ENCODE data around the gene NCOA3.

NCOA3 gene

DNA sequence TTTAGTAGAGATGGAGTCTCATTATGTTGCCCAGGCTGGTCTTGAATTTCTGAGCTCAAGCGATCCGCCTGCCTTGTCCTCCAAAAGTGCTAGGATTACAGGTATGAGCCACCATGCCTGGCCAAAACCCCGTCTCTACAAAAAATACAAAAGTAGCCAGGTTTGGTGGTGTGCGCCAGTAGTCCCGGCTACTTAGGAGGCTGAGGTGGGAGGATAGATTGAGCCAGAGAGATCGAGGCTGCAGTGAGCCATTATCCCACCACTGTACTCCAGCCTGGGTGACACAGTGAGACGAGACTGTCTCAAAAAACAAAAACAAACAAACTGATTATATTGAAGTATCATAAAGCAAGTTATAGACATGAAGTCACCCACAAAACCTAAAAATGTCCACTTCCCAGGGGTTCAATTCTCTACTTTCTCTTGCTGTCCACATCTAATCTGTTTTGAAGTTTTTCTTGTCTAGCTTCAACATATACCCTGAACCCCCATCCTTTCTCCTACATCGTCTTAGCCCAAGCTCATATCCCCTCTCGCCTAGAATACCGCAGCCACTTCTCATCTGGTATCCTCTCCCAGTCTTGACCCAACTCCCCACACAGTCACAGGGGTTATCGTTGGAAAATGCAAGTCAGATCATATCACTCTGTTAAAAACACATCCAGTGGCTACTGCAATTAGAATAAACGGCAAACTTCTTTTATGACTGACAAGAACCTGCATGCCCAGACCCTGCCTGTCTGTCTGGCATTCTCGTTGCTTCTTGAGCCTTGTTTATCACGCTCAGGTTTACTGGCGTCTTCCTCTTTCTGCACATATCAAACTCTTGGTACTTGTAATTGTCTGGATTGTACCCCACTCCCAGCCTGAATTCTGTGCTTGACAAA lies 20.1 kb upstream of the NCOA3 start:
- in situ Hi-C loops (cut with HindIII; ENCODE audit: low sequenced_read_pairs), result no loop called here
- DNase-seq (ENCODE audit: low read depth), result no peak
- TF ChIP-seq, protein P1, sequence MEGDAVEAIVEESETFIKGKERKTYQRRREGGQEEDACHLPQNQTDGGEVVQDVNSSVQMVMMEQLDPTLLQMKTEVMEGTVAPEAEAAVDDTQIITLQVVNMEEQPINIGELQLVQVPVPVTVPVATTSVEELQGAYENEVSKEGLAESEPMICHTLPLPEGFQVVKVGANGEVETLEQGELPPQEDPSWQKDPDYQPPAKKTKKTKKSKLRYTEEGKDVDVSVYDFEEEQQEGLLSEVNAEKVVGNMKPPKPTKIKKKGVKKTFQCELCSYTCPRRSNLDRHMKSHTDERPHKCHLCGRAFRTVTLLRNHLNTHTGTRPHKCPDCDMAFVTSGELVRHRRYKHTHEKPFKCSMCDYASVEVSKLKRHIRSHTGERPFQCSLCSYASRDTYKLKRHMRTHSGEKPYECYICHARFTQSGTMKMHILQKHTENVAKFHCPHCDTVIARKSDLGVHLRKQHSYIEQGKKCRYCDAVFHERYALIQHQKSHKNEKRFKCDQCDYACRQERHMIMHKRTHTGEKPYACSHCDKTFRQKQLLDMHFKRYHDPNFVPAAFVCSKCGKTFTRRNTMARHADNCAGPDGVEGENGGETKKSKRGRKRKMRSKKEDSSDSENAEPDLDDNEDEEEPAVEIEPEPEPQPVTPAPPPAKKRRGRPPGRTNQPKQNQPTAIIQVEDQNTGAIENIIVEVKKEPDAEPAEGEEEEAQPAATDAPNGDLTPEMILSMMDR (IDR thresholded peaks at IDR 0.05; ENCODE audit: low read depth, low read length, missing control alignments), result no peak
- no peak overlapping the region for H3K4me3 ChIP-seq (ENCODE audit: low read depth, low read length)

GRCh38 chr20:47482705-47483104 lies 19.0 kb upstream of the NCOA3 start:
- in situ Hi-C loops (cut with HindIII; ENCODE audit: low sequenced_read_pairs), result no loop called here
- H3K4me3 ChIP-seq (ENCODE audit: low read depth, low read length), result no peak overlapping the region
- no peak for DNase-seq (ENCODE audit: low read depth)
- TF ChIP-seq, protein P1 (IDR thresholded peaks at IDR 0.05; ENCODE audit: low read depth, low read length, missing control alignments), result no peak

DNA sequence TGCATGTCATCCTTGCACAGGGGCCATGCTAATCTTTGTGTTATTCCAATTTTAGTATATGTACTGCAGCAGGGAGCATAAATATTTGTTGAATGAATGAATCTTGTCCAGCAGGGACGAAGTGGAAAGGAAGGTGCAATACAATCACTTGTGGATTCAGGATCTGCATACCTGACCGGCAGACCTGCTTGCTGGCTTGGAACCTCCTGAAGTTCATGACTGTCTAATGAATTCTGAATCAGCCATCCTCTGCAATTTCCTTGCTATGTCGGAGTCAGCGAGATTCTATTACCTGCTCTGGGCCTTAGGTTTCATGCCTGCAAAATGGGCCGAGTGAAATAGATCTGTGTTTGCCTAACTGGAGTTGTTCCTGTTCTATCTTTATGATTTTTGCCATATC lies 17.4 kb upstream of the NCOA3 start:
- TF ChIP-seq, protein P1 (IDR thresholded peaks at IDR 0.05; ENCODE audit: low read depth, low read length, missing control alignments), result no peak
- no peak for DNase-seq (ENCODE audit: low read depth)
- in situ Hi-C loops (cut with HindIII; ENCODE audit: low sequenced_read_pairs), result no loop called here
- H3K4me3 ChIP-seq (ENCODE audit: low read depth, low read length), result no peak overlapping the region

- no peak for DNase-seq (ENCODE audit: low read depth)
- in situ Hi-C loops (cut with HindIII; ENCODE audit: low sequenced_read_pairs), result no loop called here
- TF ChIP-seq, protein P1 (IDR thresholded peaks at IDR 0.05; ENCODE audit: low read depth, low read length, missing control alignments), result no peak
- H3K4me3 ChIP-seq (ENCODE audit: low read depth, low read length), result no peak overlapping the region
These were observed 14.3 kb upstream of the NCOA3 start for GRCh38 chr20:47487175-47487917.

DNA sequence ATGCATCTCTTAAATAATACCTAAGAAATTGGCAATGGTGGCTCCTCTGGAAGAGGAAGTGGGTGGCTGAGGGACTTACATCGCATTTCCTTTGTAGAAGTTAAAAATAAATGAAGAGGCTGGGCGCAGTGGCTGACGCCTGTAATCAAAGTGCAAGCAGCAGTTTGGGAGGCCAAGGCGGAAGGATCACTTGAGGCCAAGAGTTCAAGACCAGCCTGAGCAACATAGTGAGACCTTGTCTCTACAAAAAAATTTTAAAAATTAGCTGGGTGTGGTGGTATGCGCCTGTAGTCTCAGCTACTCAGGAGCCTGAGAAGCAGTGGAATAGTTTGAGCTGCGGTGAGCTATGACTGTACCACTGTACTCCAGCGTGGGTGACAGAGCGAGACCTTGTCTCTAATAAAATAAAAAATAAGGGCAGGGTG lies 12.2 kb upstream of the NCOA3 start:
- TF ChIP-seq, protein P1 (IDR thresholded peaks at IDR 0.05; ENCODE audit: low read depth, low read length, missing control alignments), result no peak
- in situ Hi-C loops (cut with HindIII; ENCODE audit: low sequenced_read_pairs), result no loop called here
- H3K4me3 ChIP-seq (ENCODE audit: low read depth, low read length), result no peak overlapping the region
- no peak for DNase-seq (ENCODE audit: low read depth)

- in situ Hi-C loops (cut with HindIII; ENCODE audit: low sequenced_read_pairs), result no loop called here
- H3K4me3 ChIP-seq (ENCODE audit: low read depth, low read length), result no peak overlapping the region
- no peak for DNase-seq (ENCODE audit: low read depth)
- TF ChIP-seq, protein P1 (IDR thresholded peaks at IDR 0.05; ENCODE audit: low read depth, low read length, missing control alignments), result no peak
These were observed 10.9 kb upstream of the NCOA3 start for GRCh38 chr20:47490795-47491194.
